Measurements from ENCODE around the gene BOLA2B.

DNA sequence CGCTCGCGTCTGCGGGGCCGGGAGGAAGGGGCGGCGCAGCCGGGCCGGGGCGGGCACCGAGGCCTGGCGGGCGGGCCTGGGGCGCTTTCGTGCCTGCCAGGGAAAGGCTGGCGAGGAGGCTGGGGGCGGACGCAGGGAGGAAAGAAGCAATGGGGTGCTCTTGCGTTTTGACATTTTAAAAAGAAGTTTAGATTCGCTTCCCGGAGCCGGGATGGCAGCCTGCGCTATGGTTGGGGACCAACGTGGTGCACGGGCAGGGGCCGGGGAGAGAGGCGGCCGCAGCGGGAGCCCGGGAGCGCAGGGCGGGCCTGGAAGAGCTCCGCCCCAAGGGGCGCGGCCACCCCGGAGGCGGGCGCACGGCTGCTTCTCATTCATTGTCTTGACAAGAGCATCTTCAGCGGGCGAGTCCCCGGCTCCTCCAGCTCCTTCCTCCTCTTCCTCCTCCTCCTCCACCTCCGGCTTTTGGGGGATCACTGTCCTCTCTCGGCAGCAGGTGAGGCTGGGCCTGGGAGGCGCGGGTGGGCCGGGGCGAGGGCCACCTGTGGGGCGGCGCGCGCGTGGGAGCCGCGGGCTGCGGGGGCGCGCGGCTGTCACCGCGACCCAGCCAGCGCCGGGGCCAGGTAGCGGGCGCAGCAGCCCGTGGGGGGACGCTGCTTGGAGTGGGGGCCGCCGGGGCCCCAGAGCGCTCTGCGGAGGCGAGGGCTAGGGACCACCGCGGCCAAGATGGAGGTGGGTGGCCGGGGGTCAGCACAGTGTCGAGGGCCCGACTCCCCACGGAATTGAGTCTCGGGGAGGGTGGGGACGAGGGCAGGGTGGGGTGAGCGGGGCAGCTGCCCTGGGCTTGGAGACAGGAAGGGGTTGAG is 10.0 kb downstream of the BOLA2B start, which contains the start of gene CORO1A:
- TF ChIP-seq POLR2AphosphoS5 (IDR thresholded peaks at IDR 0.05; ENCODE audit: low read depth, low read length), result peak; percentile 74; the same call in 1 of the 2 replicates
- peak; percentile 85 for TF ChIP-seq POLR2A (IDR thresholded peaks at IDR 0.05; ENCODE audit: low read depth, low read length)
